NB4 (cell line): ENCODE results near the gene PRSS1.

Source experiments
- CTCF ChIP-seq: IDR thresholded peaks from one replicate; pipeline ENCODE4 v1.5.1; 2012; ENCODE audit warnings: low read depth, low read length
- MAX ChIP-seq: IDR thresholded peaks from 2 replicates; pipeline ENCODE4 v1.6.1; 2011; ENCODE audit warnings: low read depth, low read length
- MYC ChIP-seq: IDR thresholded peaks from 2 replicates; pipeline ENCODE4 v1.6.1; 2011; ENCODE audit warnings: low read depth, low read length
- POLR2A ChIP-seq: IDR thresholded peaks from 2 replicates; pipeline ENCODE4 v1.6.1; 2011; ENCODE audit warnings: mild to moderate bottlenecking; ENCODE audit not compliant: insufficient read length; ENCODE audit errors: extremely low read depth

- TF ChIP-seq POLR2A (no peak), CTCF (no peak), MAX (no peak), MYC (no peak)
These were observed 3.3 kb downstream of the PRSS1 start for GRCh38 chr7:142752376-142753225.
